Measurements from ENCODE around the gene PLEKHM3. TPM values are rescaled to one million over a fixed set of nuclear protein-coding genes. Genes with fewer than 3 reads are reported as not detected.

PLEKHM3 gene
- total RNA-seq, 2 donors from 2014 or later: 5.2 to 15.8 TPM

Other genes with a start within 250 kb of the PLEKHM3 start
- not detected for gene CRYGD, start 99.0 kb upstream of the PLEKHM3 start, total RNA-seq
- not detected for gene CRYGC, start 104.3 kb upstream of the PLEKHM3 start, total RNA-seq
- gene CRYGB, start 120.6 kb upstream of the PLEKHM3 start, total RNA-seq: not detected
- not detected for gene CRYGA, start 138.1 kb upstream of the PLEKHM3 start, total RNA-seq
- not detected for gene C2orf80, start 164.5 kb upstream of the PLEKHM3 start, total RNA-seq
- gene IDH1, start 229.5 kb upstream of the PLEKHM3 start, total RNA-seq: 10 to 100 TPM; 16.9 to 19.4 TPM
- 10 to 100 TPM; 23.1 to 25.9 TPM for gene PIKFYVE, start 240.7 kb upstream of the PLEKHM3 start, total RNA-seq

Data from activated naive CD4-positive, alpha-beta T cell treated with anti-CD3 and anti-CD28 coated beads, Interleukin-2, amount 50 U/mL, for 72 hours (primary cell).